Natural killer cell (primary cell): ENCODE results near the gene GAS1. TPM values are rescaled to one million over a fixed set of nuclear protein-coding genes. Genes with fewer than 3 reads are reported as not detected.

Source experiments
- ATAC-seq, 3 donors: fragments of 150-1000 bp in 2 of 3; fragments of 200-7000 bp in 1 of 3; cut with Tn5 transposase; 1 replicate in 1 of 3; 2 replicates in 2 of 3; pipeline ENCODE4 v1.10.0; 2021; ENCODE audit warnings: mild to moderate bottlenecking in 2 of 3, moderate library complexity in 2 of 3
- DNase-seq, 2 donors: peaks; one replicate each; pipeline versions ENCODE4 v3.0.0 to v3.0.0-alpha.2; 2013 to 2021; ENCODE audit warnings: mixed read lengths in 1 of 2
- H3K27ac ChIP-seq: one replicate; pipeline ENCODE4 v1.5.1; 2013; ENCODE audit warnings: mild to moderate bottlenecking, low read length
- H3K27me3 ChIP-seq: one replicate; pipeline ENCODE4 v1.6.1; 2013; ENCODE audit warnings: low read length; ENCODE audit not compliant: control insufficient read depth, insufficient read depth
- H3K36me3 ChIP-seq: one replicate; pipeline ENCODE4 v1.6.1; 2013; ENCODE audit warnings: low read length; ENCODE audit not compliant: control insufficient read depth, insufficient read depth
- H3K4me1 ChIP-seq: one replicate; pipeline ENCODE4 v1.6.1; 2013; ENCODE audit warnings: low read length; ENCODE audit not compliant: control insufficient read depth, insufficient read depth
- H3K4me3 ChIP-seq: one replicate; pipeline ENCODE4 v1.5.1; 2013; ENCODE audit warnings: low read length
- H3K9me3 ChIP-seq: one replicate; pipeline ENCODE4 v1.6.1; 2013; ENCODE audit warnings: low read length; ENCODE audit not compliant: control insufficient read depth, insufficient read depth
- H3K27ac Mint-ChIP-seq, 2 donors: one replicate each; pipeline ENCODE4 v1.8.0; 2022; ENCODE audit warnings: mild to moderate bottlenecking in 2 of 2, mixed read lengths in 2 of 2, moderate library complexity in 1 of 2
- H3K27me3 Mint-ChIP-seq, 2 donors: one replicate each; pipeline ENCODE4 v1.8.0; 2022; ENCODE audit warnings: low read depth in 2 of 2, mixed read lengths in 2 of 2
- H3K36me3 Mint-ChIP-seq: one replicate; pipeline ENCODE4 v1.8.0; 2022; ENCODE audit warnings: mixed read lengths
- H3K4me1 Mint-ChIP-seq, 2 donors: one replicate each; pipeline ENCODE4 v1.8.0; 2022; ENCODE audit warnings: mixed read lengths in 2 of 2
- H3K4me3 Mint-ChIP-seq: one replicate; pipeline ENCODE4 v1.8.0; 2022; ENCODE audit warnings: mild to moderate bottlenecking, moderate library complexity, mixed read lengths
- H3K9me3 Mint-ChIP-seq, 2 donors: one replicate each; pipeline ENCODE4 v1.8.0; 2022; ENCODE audit warnings: mixed read lengths in 2 of 2
- CTCF ChIP-seq: fragments of 200-600 bp; IDR thresholded peaks from one replicate; pipeline ENCODE4 v1.8.0; 2022; ENCODE audit warnings: antibody characterized with exemption
- WGBS: methylation state at CpG from one replicate; pipeline ENCODE4 v1.1.7; 2013; ENCODE audit warnings: missing lambda C conversion rate; ENCODE audit not compliant: insufficient coverage; 5-methylcytosine and 5-hydroxymethylcytosine counted together
- intact Hi-C: fragments of 100-400 bp; cut with micrococcal nuclease; formaldehyde crosslinking; loops from one replicate; pipeline ENCODE4 v1.14.2; 2022
- total RNA-seq, 4 donors: library from RNA; stranded (reverse); fragments of 120-200 nt in 1 of 4; gene quantifications; one replicate each; pipeline versions ENCODE4 v1.2.3 to v1.2.4, GENCODE V29; 2013 to 2022

GAS1 gene
- total RNA-seq, 3 donors from 2014 or later (not counting 1 experiment from before 2014, with no cell fraction given) = 1.0 to 3.1 (median 2.8) TPM

- Histone ChIP-seq H3K9me3 (no peaks in the 10 kb centered on the region), H3K36me3 (no peaks in the 10 kb centered on the region), H3K27ac (no peak overlapping the region), H3K27me3 (peaks cover 9% of the 10 kb centered on the region), H3K4me1 (no peaks in the 10 kb centered on the region), H3K4me3 (no peak overlapping the region)
- Mint-ChIP-seq H3K36me3 (no peaks in the 10 kb centered on the region), H3K9me3 (no peaks in the 10 kb centered on the region), H3K4me3 (no peak overlapping the region), H3K27me3 (peaks cover 12 to 16% of the 10 kb centered on the region in 2 donors), H3K4me1 (no peaks in the 10 kb centered on the region), H3K27ac (no peak overlapping the region)
- intact Hi-C loops = no loop called here
- no peak for TF ChIP-seq CTCF
- no peak for ATAC-seq
- no peak for DNase-seq
- 41% methylated on average over 6 of the region's 6 CpGs for WGBS
Observed at GRCh38 chr9:86960938-86961337, 13.6 kb upstream of the GAS1 start.

- H3K27me3 ChIP-seq = peaks cover 9% of the 10 kb centered on the region
- no CpG with 5 or more reads among the region's 1 CpG for WGBS
- H3K27ac ChIP-seq = no peak overlapping the region
- H3K27ac Mint-ChIP-seq = no peak overlapping the region
- intact Hi-C loops = no loop called here
- ATAC-seq = no peak
- H3K4me3 ChIP-seq = no peak overlapping the region
- no peaks in the 10 kb centered on the region for H3K36me3 Mint-ChIP-seq
- peaks cover 18 to 24% of the 10 kb centered on the region in 2 donors for H3K27me3 Mint-ChIP-seq
- no peaks in the 10 kb centered on the region for H3K9me3 ChIP-seq
- no peaks in the 10 kb centered on the region for H3K9me3 Mint-ChIP-seq
- H3K36me3 ChIP-seq = no peaks in the 10 kb centered on the region
- H3K4me1 Mint-ChIP-seq = no peaks in the 10 kb centered on the region
- H3K4me1 ChIP-seq = no peaks in the 10 kb centered on the region
- no peak for TF ChIP-seq CTCF
- no peak overlapping the region for H3K4me3 Mint-ChIP-seq
- no peak for DNase-seq
Observed at GRCh38 chr9:86958203-86958602, 10.9 kb upstream of the GAS1 start.

GRCh38 chr9:86955561-86955960 is 8.3 kb upstream of the GAS1 start:
- Histone ChIP-seq H3K9me3 (no peaks in the 10 kb centered on the region), H3K4me1 (no peaks in the 10 kb centered on the region), H3K4me3 (no peak overlapping the region), H3K36me3 (no peaks in the 10 kb centered on the region), H3K27me3 (peaks cover 9% of the 10 kb centered on the region), H3K27ac (no peak overlapping the region)
- no peak for TF ChIP-seq CTCF
- H3K27ac Mint-ChIP-seq = no peak overlapping the region
- DNase-seq (no peak), ATAC-seq (no peak)
- intact Hi-C loops = no loop called here
- no peaks in the 10 kb centered on the region for H3K9me3 Mint-ChIP-seq
- H3K4me3 Mint-ChIP-seq = no peak overlapping the region
- H3K27me3 Mint-ChIP-seq = peaks cover 14 to 31% of the 10 kb centered on the region in 2 donors
- WGBS = 85% methylated on average over 3 of the region's 4 CpGs
- H3K36me3 Mint-ChIP-seq = no peaks in the 10 kb centered on the region
- H3K4me1 Mint-ChIP-seq = no peaks in the 10 kb centered on the region

GRCh38 chr9:86955042-86955441 is 7.7 kb upstream of the GAS1 start:
- H3K36me3 ChIP-seq = no peaks in the 10 kb centered on the region
- Mint-ChIP-seq H3K4me3 (no peak overlapping the region), H3K9me3 (no peaks in the 10 kb centered on the region), H3K27me3 (peaks cover 11 to 31% of the 10 kb centered on the region in 2 donors), H3K27ac (no peak overlapping the region), H3K4me1 (peaks cover 0 to 1% of the 10 kb centered on the region in 2 donors), H3K36me3 (no peaks in the 10 kb centered on the region)
- no peak for TF ChIP-seq CTCF
- ATAC-seq = no peak
- H3K9me3 ChIP-seq = no peaks in the 10 kb centered on the region
- H3K27ac ChIP-seq = no peak overlapping the region
- no peaks in the 10 kb centered on the region for H3K4me1 ChIP-seq
- 81% methylated on average over 2 of the region's 2 CpGs for WGBS
- intact Hi-C loops = no loop called here
- DNase-seq = no peak
- H3K4me3 ChIP-seq = no peak overlapping the region
- peaks cover 7% of the 10 kb centered on the region for H3K27me3 ChIP-seq
